Smooth muscle cell (in vitro differentiated cells): ENCODE results near the gene DEPDC1. TPM values are rescaled to one million over a fixed set of nuclear protein-coding genes. Genes with fewer than 3 reads are reported as not detected.

Experiments used
- DNase-seq: peaks from one replicate; lab custom pipeline; 2025; ENCODE audit not compliant: unreplicated experiment; lab: John Stamatoyannopoulos, UW
- H2AFZ ChIP-seq: fragments of 200-600 bp; sonication (generic); 2 replicates; pipeline ENCODE4 v1.6.0; 2016; ENCODE audit warnings: antibody characterized with exemption, low read depth, mild to moderate bottlenecking
- H3F3A ChIP-seq: fragments of 200-600 bp; sonication (generic); 2 replicates; pipeline ENCODE4 v1.6.0; 2017; ENCODE audit warnings: antibody characterized with exemption, low read depth
- H3K27ac ChIP-seq: fragments of 200-600 bp; sonication (generic); 2 replicates; pipeline ENCODE4 v1.5.1; 2016; ENCODE audit warnings: low read depth, mild to moderate bottlenecking
- H3K27me3 ChIP-seq: fragments of 200-600 bp; sonication (generic); 2 replicates; pipeline ENCODE4 v1.6.1; 2016; ENCODE audit warnings: low read depth, mild to moderate bottlenecking
- H3K36me3 ChIP-seq: fragments of 200-600 bp; sonication (generic); 2 replicates; pipeline ENCODE4 v1.5.1; 2016; ENCODE audit warnings: low read depth
- H3K4me1 ChIP-seq: fragments of 200-600 bp; sonication (generic); 2 replicates; pipeline ENCODE4 v1.5.1; 2016; ENCODE audit warnings: low read depth
- H3K4me2 ChIP-seq: fragments of 200-600 bp; sonication (generic); 2 replicates; pipeline ENCODE4 v1.6.0; 2016; ENCODE audit warnings: mild to moderate bottlenecking
- H3K4me3 ChIP-seq: fragments of 200-600 bp; sonication (generic); 2 replicates; pipeline ENCODE4 v1.5.1; 2016; ENCODE audit warnings: mild to moderate bottlenecking
- H3K79me2 ChIP-seq: fragments of 200-600 bp; sonication (generic); 2 replicates; pipeline ENCODE4 v1.6.0; 2016; ENCODE audit warnings: low read depth, mild to moderate bottlenecking
- H3K9ac ChIP-seq: fragments of 200-600 bp; sonication (generic); 2 replicates; pipeline ENCODE4 v1.6.0; 2016; ENCODE audit warnings: low read depth
- H3K9me3 ChIP-seq: fragments of 200-600 bp; sonication (generic); replicated peaks from 2 replicates; pipeline ENCODE4 v1.5.1; 2016; ENCODE audit warnings: low read depth
- H4K20me1 ChIP-seq: fragments of 200-600 bp; sonication (generic); 2 replicates; pipeline ENCODE4 v1.6.0; 2016; ENCODE audit warnings: low read depth
- WGBS: methylation state at CpG from one replicate; pipeline ENCODE4 v1.1.7; 2016; ENCODE audit warnings: low lambda C conversion rate; 5-methylcytosine and 5-hydroxymethylcytosine counted together
- polyA plus RNA-seq: library from polyadenylated mRNA; unstranded; fragments of >200 nt; fragmentation: Nextera tagmentation; extraction: Ambion mirVana; gene quantifications from 2 replicates; pipeline ENCODE4 v1.2.1, GENCODE V29; 2016
- total RNA-seq: library from RNA; depleted of rRNA; stranded (reverse); fragments of >200 nt; gene quantifications from 2 replicates; pipeline ENCODE4 v1.2.3, GENCODE V29; 2014
- TF ChIP-seq, protein P1 (sequence below): fragments of 200-600 bp; sonication (generic); IDR thresholded peaks from 2 replicates; pipeline ENCODE4 v1.5.1; 2017; ENCODE audit warnings: borderline replicate concordance, mild to moderate bottlenecking, antibody characterized with exemption; ENCODE audit not compliant: insufficient read depth, poor library complexity, severe bottlenecking

The DEPDC1 gene
- total and polyA plus RNA-seq, 2 experiments from 2014 or later: 6.3 to 11.1 TPM

DNA sequence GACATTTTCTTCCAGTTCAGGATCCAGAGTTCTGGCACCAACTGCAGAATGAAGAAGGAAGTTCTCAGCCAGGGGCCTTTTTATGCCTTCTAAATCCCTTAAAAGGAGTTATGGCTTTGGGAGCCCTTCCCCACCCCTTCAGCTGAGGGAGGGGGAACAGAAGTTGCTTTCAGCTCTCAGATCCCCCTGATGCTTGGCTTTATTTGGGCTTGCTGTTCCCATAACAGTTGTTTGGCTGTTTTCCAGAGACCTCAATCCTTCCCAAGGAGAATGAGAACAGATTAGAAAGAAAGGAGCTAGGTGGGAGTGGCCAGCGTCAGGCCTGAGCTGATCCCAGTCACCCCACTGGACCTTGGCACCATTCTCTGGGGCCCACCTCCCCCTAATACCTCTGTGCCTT is 47.0 kb downstream of the DEPDC1 start, which contains the start of gene RPE65:
TSS of gene RPE65 (minus strand) at position 54 of the 400 bp plus-strand sequence. CDS start at position 5, 49 bp downstream.
- no peak within 1 kb of the TSS for H3K4me3 ChIP-seq

GRCh38 chr1:68448365-68448764 is 48.5 kb downstream of the DEPDC1 start:
- Histone ChIP-seq H4K20me1 (no peaks in the 10 kb centered on the region), H3F3A (no peaks in the 10 kb centered on the region), H3K9me3 (no peaks in the 10 kb centered on the region), H3K4me1 (peaks cover 5% of the 10 kb centered on the region), H3K27me3 (no peaks in the 10 kb centered on the region), H2AFZ (no peak overlapping the region), H3K9ac (no peak overlapping the region), H3K4me3 (no peak overlapping the region), H3K79me2 (no peaks in the 10 kb centered on the region), H3K4me2 (no peak overlapping the region), H3K27ac (no peak overlapping the region), H3K36me3 (no peaks in the 10 kb centered on the region)
- no peak for DNase-seq
- TF ChIP-seq, protein P1, sequence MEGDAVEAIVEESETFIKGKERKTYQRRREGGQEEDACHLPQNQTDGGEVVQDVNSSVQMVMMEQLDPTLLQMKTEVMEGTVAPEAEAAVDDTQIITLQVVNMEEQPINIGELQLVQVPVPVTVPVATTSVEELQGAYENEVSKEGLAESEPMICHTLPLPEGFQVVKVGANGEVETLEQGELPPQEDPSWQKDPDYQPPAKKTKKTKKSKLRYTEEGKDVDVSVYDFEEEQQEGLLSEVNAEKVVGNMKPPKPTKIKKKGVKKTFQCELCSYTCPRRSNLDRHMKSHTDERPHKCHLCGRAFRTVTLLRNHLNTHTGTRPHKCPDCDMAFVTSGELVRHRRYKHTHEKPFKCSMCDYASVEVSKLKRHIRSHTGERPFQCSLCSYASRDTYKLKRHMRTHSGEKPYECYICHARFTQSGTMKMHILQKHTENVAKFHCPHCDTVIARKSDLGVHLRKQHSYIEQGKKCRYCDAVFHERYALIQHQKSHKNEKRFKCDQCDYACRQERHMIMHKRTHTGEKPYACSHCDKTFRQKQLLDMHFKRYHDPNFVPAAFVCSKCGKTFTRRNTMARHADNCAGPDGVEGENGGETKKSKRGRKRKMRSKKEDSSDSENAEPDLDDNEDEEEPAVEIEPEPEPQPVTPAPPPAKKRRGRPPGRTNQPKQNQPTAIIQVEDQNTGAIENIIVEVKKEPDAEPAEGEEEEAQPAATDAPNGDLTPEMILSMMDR: no peak
- WGBS: 89% methylated on average over 7 of the region's 7 CpGs

More for the DNA sequence above, 47.0 kb downstream of the DEPDC1 start, which contains the start of gene RPE65:
- H3K27ac ChIP-seq: no peak within 1 kb of the TSS
- H4K20me1 ChIP-seq: no peaks in the 10 kb centered on the region
- H3K36me3 ChIP-seq: no peaks in the 10 kb centered on the region
- WGBS: 68% methylated on average over 1 of the region's 1 CpG
- TF ChIP-seq, protein P1: no peak
- no peak within 1 kb of the TSS for H2AFZ ChIP-seq
- no peaks in the 10 kb centered on the region for H3K27me3 ChIP-seq
- H3K9me3 ChIP-seq: no peaks in the 10 kb centered on the region
- H3F3A ChIP-seq: no peaks in the 10 kb centered on the region
- DNase-seq: no peak
- peaks cover 5% of the 10 kb centered on the region for H3K4me1 ChIP-seq
- H3K4me2 ChIP-seq: no peak within 1 kb of the TSS
- no peak within 1 kb of the TSS for H3K9ac ChIP-seq
- no peaks in the 10 kb centered on the region for H3K79me2 ChIP-seq

DNA sequence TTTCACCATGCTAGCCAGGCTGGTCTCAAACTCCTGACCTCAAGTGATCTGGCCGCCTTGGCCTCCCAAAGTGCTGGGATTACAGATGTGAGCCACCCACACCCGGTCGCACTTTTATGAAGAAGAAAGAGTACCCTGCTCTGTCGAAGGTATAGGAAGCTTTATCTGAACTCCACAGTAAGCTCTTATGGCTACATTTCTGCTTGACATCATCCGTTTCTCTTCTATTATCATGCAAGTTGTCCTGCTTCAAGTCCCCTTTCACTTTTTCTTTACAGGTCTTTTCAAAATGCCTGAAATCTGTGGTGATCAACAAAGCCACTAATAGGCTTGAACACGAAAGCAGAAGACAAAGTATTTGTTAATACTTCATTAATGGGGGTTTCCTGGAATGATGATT is 51.2 kb downstream of the DEPDC1 start:
- no peaks in the 10 kb centered on the region for H3K27me3 ChIP-seq
- H3K4me2 ChIP-seq: no peak overlapping the region
- no peak overlapping the region for H3K9ac ChIP-seq
- H3K36me3 ChIP-seq: no peaks in the 10 kb centered on the region
- H3K79me2 ChIP-seq: no peaks in the 10 kb centered on the region
- no peak overlapping the region for H3K27ac ChIP-seq
- H4K20me1 ChIP-seq: no peaks in the 10 kb centered on the region
- H3K4me3 ChIP-seq: no peak overlapping the region
- TF ChIP-seq, protein P1: no peak
- H2AFZ ChIP-seq: no peak overlapping the region
- peaks cover 5% of the 10 kb centered on the region for H3K4me1 ChIP-seq
- H3K9me3 ChIP-seq: no peaks in the 10 kb centered on the region
- no peaks in the 10 kb centered on the region for H3F3A ChIP-seq
- DNase-seq: no peak
- 89% methylated on average over 6 of the region's 6 CpGs for WGBS
